H1 (cell line): ENCODE measurements around the gene KCMF1. TPM values are rescaled to one million over a fixed set of nuclear protein-coding genes. Genes with fewer than 3 reads are reported as not detected.

Experiments
- CHD1 ChIP-seq: IDR thresholded peaks from 2 replicates; pipeline ENCODE4 v1.6.1; 2012; ENCODE audit warnings: low read depth, low read length, improper control_type of control experiment
- MAFK ChIP-seq: IDR thresholded peaks from 2 replicates; pipeline ENCODE4 v1.6.1; 2012; ENCODE audit warnings: low read depth, mild to moderate bottlenecking, improper control_type of control experiment, low read length
- MAX ChIP-seq: IDR thresholded peaks from 2 replicates; pipeline ENCODE4 v1.6.1; 2012; ENCODE audit warnings: inconsistent platforms
- RXRA ChIP-seq: IDR thresholded peaks from 2 replicates; pipeline ENCODE4 v1.6.1; 2011; ENCODE audit warnings: low read depth, mild to moderate bottlenecking, low read length, moderate library complexity; ENCODE audit not compliant: insufficient read depth
- polyA plus RNA-seq, 7 experiments: library from polyadenylated mRNA; depleted of rRNA in 3 of 7; stranded (reverse) in 5 of 7; unstranded in 2 of 7; fragments of >200 nt in 5 of 7; fragments of 200-250 nt in 2 of 7; gene quantifications; 1 replicate in 5 of 7; 2 replicates in 1 of 7; 4 replicates in 1 of 7; pipeline versions ENCODE4 v1.2.1 to v1.2.3, GENCODE V29; 2011 to 2013; ENCODE audit warnings: missing spikeins in 2 of 7, mixed read lengths in 2 of 7
- total RNA-seq: library from RNA; stranded (reverse); fragmentation: NEBNext Ultra II Directional; extraction: Animal tissue kit (Norgen Biotek cat#: 25700); gene quantifications from 2 replicates; pipeline ENCODE4 v1.2.1, GENCODE V29; 2021

KCMF1 gene
- total and polyA plus RNA-seq, 2 of the 8 experiments (the other 6 are each of a cell fraction or from before 2014, with no cell fraction given): 86.9 to 149 TPM

- TF ChIP-seq RXRA (no peak), CHD1 (no peak), MAX (no peak), MAFK (no peak)
Measured at GRCh38 chr2:84927275-84927627, 43.7 kb upstream of the KCMF1 start (continued).
